Osteoblast (primary cell): ENCODE measurements around the gene RHD. TPM values are rescaled to one million over a fixed set of nuclear protein-coding genes. Genes with fewer than 3 reads are reported as not detected.
"Not testable (repeated sequence)": the region's sequence is repeated elsewhere in the genome, so short reads cannot be mapped to it uniquely, and the experiment has no call there.

Source experiments
- DNase-seq: peaks from one replicate; pipeline ENCODE4 v3.0.0; 2011; ENCODE audit warnings: low spot score, mixed read lengths; ENCODE audit not compliant: insufficient read length; ENCODE audit errors: missing footprints
- H2AFZ ChIP-seq: 2 replicates; pipeline ENCODE4 v1.6.0; 2011; ENCODE audit warnings: mild to moderate bottlenecking, low read length
- H3K27ac ChIP-seq: 2 replicates; pipeline ENCODE4 v1.5.1; 2011; ENCODE audit warnings: mild to moderate bottlenecking, low read depth, low read length, moderate library complexity
- H3K27me3 ChIP-seq: 2 replicates; pipeline ENCODE4 v1.6.0; 2012; ENCODE audit warnings: mild to moderate bottlenecking, control low read depth, inconsistent platforms, low read length, moderate library complexity; ENCODE audit not compliant: insufficient read depth
- H3K36me3 ChIP-seq: 2 replicates; pipeline ENCODE4 v1.5.1; 2011; ENCODE audit warnings: mild to moderate bottlenecking, low read length, control low read depth, moderate library complexity; ENCODE audit not compliant: insufficient read depth
- H3K4me1 ChIP-seq: 2 replicates; pipeline ENCODE4 v1.5.1; 2011; ENCODE audit warnings: mild to moderate bottlenecking, low read length, control low read depth, moderate library complexity; ENCODE audit not compliant: insufficient read depth
- H3K4me2 ChIP-seq: 2 replicates; pipeline ENCODE4 v1.6.0; 2011; ENCODE audit warnings: mild to moderate bottlenecking, low read length; ENCODE audit not compliant: insufficient read depth
- H3K4me3 ChIP-seq: fragments of 200-600 bp; sonication (generic); 3 replicates; pipeline ENCODE4 v1.5.1; 2012; ENCODE audit warnings: mild to moderate bottlenecking, low read length, inconsistent platforms; ENCODE audit not compliant: insufficient read depth
- H3K79me2 ChIP-seq: 2 replicates; pipeline ENCODE4 v1.6.0; 2012; ENCODE audit warnings: mild to moderate bottlenecking, low read length, control low read depth, inconsistent platforms; ENCODE audit not compliant: insufficient read depth
- H3K9me3 ChIP-seq: 2 replicates; pipeline ENCODE4 v1.5.1; 2011; ENCODE audit warnings: low read depth, low read length, control low read depth
- H4K20me1 ChIP-seq: 2 replicates; pipeline ENCODE4 v1.6.0; 2012; ENCODE audit warnings: mild to moderate bottlenecking, low read length, control low read depth; ENCODE audit not compliant: insufficient read depth
- CTCF ChIP-seq: IDR thresholded peaks from 2 replicates; pipeline ENCODE4 v1.5.1; 2011; ENCODE audit warnings: mild to moderate bottlenecking, low read depth, low read length, moderate library complexity; ENCODE audit errors: extremely low read depth
- total RNA-seq: library from RNA; depleted of rRNA; stranded (reverse); fragments of >200 nt; gene quantifications from 2 replicates; pipeline ENCODE4 v1.2.3, GENCODE V29; 2012

Gene RHD
- total RNA-seq, 1 donor, result not detected

- not testable (repeated sequence) for H4K20me1 ChIP-seq, H3K9me3 ChIP-seq, DNase-seq, H3K4me3 ChIP-seq, H3K4me2 ChIP-seq, H3K27me3 ChIP-seq, H2AFZ ChIP-seq, H3K36me3 ChIP-seq
- peak overlapping the region; percentile 83 for H3K27ac ChIP-seq
- H3K4me1 ChIP-seq, result peaks cover 17% of the 10 kb centered on the region
- TF ChIP-seq CTCF, result peak; percentile 21
- peaks cover 21% of the 10 kb centered on the region for H3K79me2 ChIP-seq
Measured at GRCh38 chr1:25329950-25330349, 57.6 kb downstream of the RHD start.

- H3K27me3 ChIP-seq, H3K9me3 ChIP-seq, DNase-seq, H4K20me1 ChIP-seq, H3K36me3 ChIP-seq: not testable (repeated sequence)
- Histone ChIP-seq H3K27ac (peak overlapping the region; percentile 69), H3K4me3 (peak overlapping the region; percentile 77), H3K79me2 (peaks cover 61% of the 10 kb centered on the region), H2AFZ (peak overlapping the region; percentile 72), H3K4me1 (peaks cover 19% of the 10 kb centered on the region), H3K4me2 (peak overlapping the region; percentile 87)
Measured at GRCh38 chr1:25336922-25337354, 64.6 kb downstream of the RHD start.

- not testable (repeated sequence) for H3K27me3 ChIP-seq, H3K36me3 ChIP-seq, H4K20me1 ChIP-seq, DNase-seq, H3K9me3 ChIP-seq
- Histone ChIP-seq H3K4me2 (peak overlapping the region; percentile 87), H2AFZ (peak overlapping the region; percentile 77), H3K79me2 (peaks cover 63% of the 10 kb centered on the region), H3K4me3 (peak overlapping the region; percentile 98), H3K4me1 (peaks cover 26% of the 10 kb centered on the region), H3K27ac (peak overlapping the region; percentile 89)
Measured at GRCh38 chr1:25337483-25338187, 65.3 kb downstream of the RHD start.

- Histone ChIP-seq H3K27me3 (no peaks in the 10 kb centered on the region), H4K20me1 (peaks cover 2% of the 10 kb centered on the region), H3K79me2 (peaks cover 64% of the 10 kb centered on the region), H3K36me3 (peaks cover 8% of the 10 kb centered on the region), H3K4me3 (peak within 1 kb of the TSS; percentile 98), H3K9me3 (no peaks in the 10 kb centered on the region), H2AFZ (peak within 1 kb of the TSS; percentile 89), H3K4me1 (peaks cover 33% of the 10 kb centered on the region), H3K4me2 (peak within 1 kb of the TSS; percentile 87), H3K27ac (peak within 1 kb of the TSS; percentile 89)
- DNase-seq, result peak; percentile 95
- no peak for TF ChIP-seq CTCF
Measured at GRCh38 chr1:25338188-25338981, 66.1 kb downstream of the RHD start, which contains the start of gene TMEM50A. TSS of gene TMEM50A (plus strand) at chr1:25338334. CDS start at chr1:25340487, 2,153 bp downstream.
